Type B pancreatic cell (in vitro differentiated cells): Measurements from ENCODE around the gene CCRL2. TPM values are rescaled to one million over a fixed set of nuclear protein-coding genes. Genes with fewer than 3 reads are reported as not detected.

ENCODE experiments used
- DNase-seq: peaks from one replicate; pipeline ENCODE4 v3.0.0; 2021; ENCODE audit warnings: mixed read lengths; ENCODE audit not compliant: unreplicated experiment; ENCODE audit errors: extremely low spot score
- H3K27ac Mint-ChIP-seq: 2 replicates; pipeline ENCODE4 v1.8.0; 2021; ENCODE audit warnings: mild to moderate bottlenecking, mixed read lengths
- H3K27me3 Mint-ChIP-seq: 2 replicates; pipeline ENCODE4 v1.8.0; 2021; ENCODE audit warnings: mixed read lengths
- H3K36me3 Mint-ChIP-seq: 2 replicates; pipeline ENCODE4 v1.8.0; 2021; ENCODE audit warnings: mixed read lengths
- H3K4me1 Mint-ChIP-seq: one replicate; pipeline ENCODE4 v1.8.0; 2021; ENCODE audit warnings: mixed read lengths; ENCODE audit not compliant: unreplicated experiment
- H3K4me3 Mint-ChIP-seq: 2 replicates; pipeline ENCODE4 v1.8.0; 2021; ENCODE audit warnings: mild to moderate bottlenecking, mixed read lengths
- H3K9me3 Mint-ChIP-seq: 2 replicates; pipeline ENCODE4 v1.8.0; 2021; ENCODE audit warnings: mixed read lengths
- total RNA-seq: library from RNA; stranded (reverse); gene quantifications from 2 replicates; pipeline ENCODE4 v1.2.1, GENCODE V29; 2021; ENCODE audit warnings: low replicate concordance
- TF ChIP-seq, protein P1 (sequence below): fragments of 200-600 bp; sonication (generic); conservative IDR thresholded peaks from 2 replicates; pipeline ENCODE4 v1.5.0; 2021; ENCODE audit warnings: antibody characterized with exemption, mild to moderate bottlenecking

CCRL2 gene
- total RNA-seq, 1 donor from 2014 or later = 0.34 TPM

- no peaks in the 10 kb centered on the region for H3K27me3 Mint-ChIP-seq
- no peak overlapping the region for H3K4me3 Mint-ChIP-seq
- H3K36me3 Mint-ChIP-seq = no peaks in the 10 kb centered on the region
- TF ChIP-seq, protein P1, sequence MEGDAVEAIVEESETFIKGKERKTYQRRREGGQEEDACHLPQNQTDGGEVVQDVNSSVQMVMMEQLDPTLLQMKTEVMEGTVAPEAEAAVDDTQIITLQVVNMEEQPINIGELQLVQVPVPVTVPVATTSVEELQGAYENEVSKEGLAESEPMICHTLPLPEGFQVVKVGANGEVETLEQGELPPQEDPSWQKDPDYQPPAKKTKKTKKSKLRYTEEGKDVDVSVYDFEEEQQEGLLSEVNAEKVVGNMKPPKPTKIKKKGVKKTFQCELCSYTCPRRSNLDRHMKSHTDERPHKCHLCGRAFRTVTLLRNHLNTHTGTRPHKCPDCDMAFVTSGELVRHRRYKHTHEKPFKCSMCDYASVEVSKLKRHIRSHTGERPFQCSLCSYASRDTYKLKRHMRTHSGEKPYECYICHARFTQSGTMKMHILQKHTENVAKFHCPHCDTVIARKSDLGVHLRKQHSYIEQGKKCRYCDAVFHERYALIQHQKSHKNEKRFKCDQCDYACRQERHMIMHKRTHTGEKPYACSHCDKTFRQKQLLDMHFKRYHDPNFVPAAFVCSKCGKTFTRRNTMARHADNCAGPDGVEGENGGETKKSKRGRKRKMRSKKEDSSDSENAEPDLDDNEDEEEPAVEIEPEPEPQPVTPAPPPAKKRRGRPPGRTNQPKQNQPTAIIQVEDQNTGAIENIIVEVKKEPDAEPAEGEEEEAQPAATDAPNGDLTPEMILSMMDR = no peak
- H3K4me1 Mint-ChIP-seq = peaks cover 9% of the 10 kb centered on the region
- no peak overlapping the region for H3K27ac Mint-ChIP-seq
- no peaks in the 10 kb centered on the region for H3K9me3 Mint-ChIP-seq
- DNase-seq = no peak
Observed at GRCh38 chr3:46414739-46415138, 7.7 kb downstream of the CCRL2 start.

DNA sequence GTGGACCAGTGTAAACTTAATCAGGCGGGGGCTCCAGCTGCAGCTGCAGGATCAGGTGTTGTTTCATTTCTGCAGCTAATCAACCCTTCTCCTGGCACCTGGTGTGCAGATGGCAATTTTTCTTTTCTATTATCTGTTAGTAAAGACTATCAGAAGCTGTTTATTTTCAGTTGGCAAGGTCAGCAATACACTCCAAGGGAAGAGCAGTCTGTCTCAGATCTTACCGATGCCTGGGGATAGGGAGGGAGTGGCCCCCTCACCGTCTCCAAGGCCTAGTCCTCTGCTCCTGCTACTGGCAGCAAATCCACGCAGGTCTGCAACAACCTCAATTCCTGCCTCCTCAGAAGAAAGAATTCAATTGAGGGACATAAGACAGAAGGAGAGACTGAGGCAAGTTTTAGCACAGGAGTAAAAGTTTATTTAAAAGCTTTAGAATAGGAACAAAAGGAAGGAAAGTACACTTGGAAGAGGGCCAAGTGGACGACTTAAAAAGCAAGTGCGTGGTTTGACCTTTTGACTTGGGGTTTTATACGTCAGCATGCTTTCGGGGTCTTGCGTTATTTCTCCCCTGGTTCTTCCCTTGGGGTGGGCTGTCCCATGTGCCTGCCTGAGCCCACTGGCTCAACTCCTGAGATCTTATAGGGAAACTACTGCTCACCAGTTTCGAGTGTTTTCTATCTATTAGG is 9.2 kb downstream of the CCRL2 start:
- peaks cover 9% of the 10 kb centered on the region for H3K4me1 Mint-ChIP-seq
- no peaks in the 10 kb centered on the region for H3K36me3 Mint-ChIP-seq
- DNase-seq = no peak
- H3K9me3 Mint-ChIP-seq = no peaks in the 10 kb centered on the region
- H3K4me3 Mint-ChIP-seq = no peak overlapping the region
- H3K27ac Mint-ChIP-seq = peak overlapping the region; percentile 1
- no peaks in the 10 kb centered on the region for H3K27me3 Mint-ChIP-seq
- TF ChIP-seq, protein P1 = no peak

DNA sequence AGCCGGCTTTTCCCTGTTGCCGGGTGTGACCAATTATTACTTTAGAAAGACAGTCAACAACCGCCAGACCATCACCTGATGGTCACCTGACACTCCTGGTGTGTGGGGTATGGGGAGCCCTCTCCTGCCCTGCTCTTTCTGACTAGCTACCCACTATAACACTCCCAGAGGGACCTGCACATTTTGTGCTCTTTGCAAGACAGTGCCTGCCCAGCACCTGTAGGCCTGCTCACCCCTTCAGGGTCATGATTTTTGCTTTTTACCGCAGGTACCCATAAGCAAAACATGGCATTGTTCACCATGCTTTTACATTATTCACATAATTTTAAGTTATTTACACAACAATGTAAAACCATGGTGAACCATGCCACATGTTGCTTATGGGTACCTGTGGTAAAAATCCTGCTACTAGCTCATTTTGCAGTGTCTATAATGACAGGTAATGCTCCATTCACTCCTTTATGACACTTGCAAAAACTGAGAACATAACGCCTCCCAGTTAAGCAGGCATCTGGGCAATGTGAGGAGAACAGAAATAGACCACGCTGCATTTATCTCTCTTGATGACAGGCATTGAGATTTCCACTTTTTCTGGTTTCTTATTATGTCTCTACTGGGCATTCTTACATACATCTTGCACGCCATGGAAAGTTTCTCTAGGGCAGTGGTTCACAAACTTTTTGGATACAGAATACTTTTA is 9.9 kb downstream of the CCRL2 start:
- no peak overlapping the region for H3K27ac Mint-ChIP-seq
- H3K4me3 Mint-ChIP-seq = no peak overlapping the region
- peaks cover 9% of the 10 kb centered on the region for H3K4me1 Mint-ChIP-seq
- H3K27me3 Mint-ChIP-seq = no peaks in the 10 kb centered on the region
- no peaks in the 10 kb centered on the region for H3K9me3 Mint-ChIP-seq
- no peaks in the 10 kb centered on the region for H3K36me3 Mint-ChIP-seq
- TF ChIP-seq, protein P1 = no peak
- DNase-seq = no peak

DNA sequence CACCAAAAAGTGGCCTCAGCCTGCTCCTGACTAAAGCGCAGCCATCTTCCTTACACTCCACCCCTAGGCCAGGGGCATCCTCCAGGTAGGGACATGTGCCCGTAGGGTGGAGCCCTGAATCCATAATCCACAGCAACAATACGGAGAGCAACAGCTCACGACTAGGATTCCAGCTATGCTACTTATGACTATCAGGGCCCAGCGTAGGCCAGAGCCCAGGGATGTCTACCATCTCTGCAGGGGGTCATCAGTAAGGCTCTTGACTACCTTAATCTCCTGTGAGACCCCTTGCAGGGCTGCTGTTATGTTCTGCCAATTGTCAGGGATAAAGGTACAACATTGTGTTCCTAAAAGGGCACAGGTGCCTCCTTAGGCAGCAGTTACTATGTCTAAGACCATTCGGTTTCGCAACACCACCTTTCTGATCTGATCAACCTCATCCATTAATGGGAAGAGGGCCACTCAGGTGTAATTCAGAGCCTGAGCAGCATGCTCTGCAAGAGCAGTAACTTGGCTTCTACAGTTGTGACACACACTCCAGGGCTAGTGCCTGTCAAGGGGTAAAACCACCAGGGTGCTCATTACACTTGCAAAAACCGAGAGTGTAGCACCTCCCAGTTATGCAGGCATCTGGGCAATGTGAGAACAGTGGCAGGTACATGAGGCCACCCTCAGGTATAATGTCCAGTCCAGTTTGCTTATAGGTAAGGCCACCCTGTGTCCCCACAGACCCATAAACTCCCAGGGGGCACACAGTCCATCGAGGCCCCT is 11.0 kb downstream of the CCRL2 start:
- peaks cover 9% of the 10 kb centered on the region for H3K4me1 Mint-ChIP-seq
- H3K36me3 Mint-ChIP-seq = no peaks in the 10 kb centered on the region
- no peaks in the 10 kb centered on the region for H3K9me3 Mint-ChIP-seq
- H3K27ac Mint-ChIP-seq = no peak overlapping the region
- TF ChIP-seq, protein P1 = no peak
- no peak overlapping the region for H3K4me3 Mint-ChIP-seq
- no peak for DNase-seq
- H3K27me3 Mint-ChIP-seq = no peaks in the 10 kb centered on the region

GRCh38 chr3:46419816-46420215 is 12.8 kb downstream of the CCRL2 start:
- H3K27me3 Mint-ChIP-seq = no peaks in the 10 kb centered on the region
- TF ChIP-seq, protein P1 = no peak
- DNase-seq = no peak

More at GRCh38 chr3:46419816-46420215, 12.8 kb downstream of the CCRL2 start:
- no peak overlapping the region for H3K4me3 Mint-ChIP-seq
- H3K27ac Mint-ChIP-seq = no peak overlapping the region
- no peaks in the 10 kb centered on the region for H3K36me3 Mint-ChIP-seq
- H3K4me1 Mint-ChIP-seq = peaks cover 9% of the 10 kb centered on the region
- no peaks in the 10 kb centered on the region for H3K9me3 Mint-ChIP-seq
